Left ventricle myocardium superior (tissue), 1 donor: Measurements from ENCODE around the gene OPCML. TPM values are rescaled to one million over a fixed set of nuclear protein-coding genes. Genes with fewer than 3 reads are reported as not detected.

Source experiments
- ATAC-seq: fragments of 200-7000 bp; cut with Tn5 transposase; one replicate; pipeline ENCODE4 v1.9.1; 2020; ENCODE audit warnings: mild to moderate bottlenecking, moderate library complexity
- DNase-seq: peaks from one replicate; pipeline ENCODE4 v3.0.0-alpha.2; 2020
- intact Hi-C: fragments of 100-400 bp; cut with micrococcal nuclease; formaldehyde crosslinking; loops from one replicate; pipeline ENCODE4 v1.11.0; 2022
- total RNA-seq: library from RNA; stranded (reverse); fragmentation: NEBNext Ultra II Directional; extraction: Animal tissue kit (Norgen Biotek cat#: 25700); gene quantifications from one replicate; pipeline ENCODE4 v1.2.1, GENCODE V29; 2021
- donor health status: DM: no; HTN: yes; CAD: no; lungs with severe emphysema.

The OPCML gene
- total RNA-seq, 1 donor from 2014 or later, result 0.37 TPM

DNA sequence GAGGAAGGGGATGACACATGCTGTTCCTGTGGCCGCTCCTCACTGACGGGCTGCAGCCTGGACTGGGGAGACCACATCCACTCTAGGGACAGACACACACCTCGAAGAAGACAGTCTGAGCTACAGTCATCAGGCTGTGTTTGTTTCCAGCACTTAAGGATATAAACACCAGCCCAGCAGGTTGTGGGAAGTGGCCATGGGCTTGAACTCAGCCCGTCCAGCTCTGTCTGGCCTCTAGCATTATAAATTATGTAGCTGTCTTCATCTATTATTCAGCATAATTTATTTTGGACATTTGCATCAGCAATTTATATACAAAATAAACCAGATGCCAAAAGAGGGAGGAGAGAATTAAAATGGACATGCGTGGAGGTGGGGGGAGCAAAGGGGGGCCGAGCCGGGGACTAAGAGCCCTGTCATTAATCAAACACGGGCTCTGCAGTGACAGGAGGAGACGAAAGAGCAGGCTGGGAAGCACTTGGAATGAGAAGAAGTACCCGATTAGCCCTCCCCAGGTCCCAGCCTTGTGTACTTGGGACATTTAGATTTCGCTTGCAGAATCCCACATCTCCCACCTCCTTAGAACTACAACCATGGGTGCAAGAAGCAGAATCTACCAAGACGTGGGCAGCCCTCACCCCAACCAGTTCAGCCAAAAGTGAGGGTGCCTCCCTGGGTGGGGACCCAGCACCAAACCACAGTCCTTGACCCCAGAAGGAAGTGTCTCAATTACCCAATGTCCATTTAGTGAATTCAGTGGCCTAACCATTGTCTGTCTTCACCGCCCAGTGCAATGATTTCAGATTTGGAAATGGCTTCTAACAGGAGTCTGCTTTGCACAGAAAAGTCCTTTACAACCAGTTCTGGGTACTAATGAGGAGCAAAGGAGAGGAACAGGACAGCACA, 309.6 kb downstream of the OPCML start:
- DNase-seq (no peak), ATAC-seq (no peak)
- intact Hi-C loops, result no loop called here

DNA sequence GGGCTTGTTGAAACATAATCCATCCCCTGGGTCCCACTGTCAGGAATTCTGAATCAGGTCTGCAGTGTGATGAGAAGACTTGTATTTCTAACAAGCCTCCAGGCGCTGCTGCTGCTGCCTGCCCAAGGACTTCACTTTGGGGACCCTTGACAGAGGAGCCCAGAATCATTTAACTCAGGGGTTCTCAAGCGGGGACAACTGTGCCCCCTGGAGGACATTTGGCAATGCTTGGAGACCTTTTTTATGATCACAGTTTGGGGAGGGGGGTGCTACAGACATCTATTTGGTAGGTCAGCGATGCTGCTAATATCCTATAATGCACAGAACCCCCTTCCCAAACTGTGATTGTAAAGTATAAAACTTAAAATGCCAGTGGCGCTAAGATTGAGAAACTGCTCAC, 312.8 kb downstream of the OPCML start:
- DNase-seq (no peak), ATAC-seq (no peak)
- intact Hi-C loops, result no loop called here

DNA sequence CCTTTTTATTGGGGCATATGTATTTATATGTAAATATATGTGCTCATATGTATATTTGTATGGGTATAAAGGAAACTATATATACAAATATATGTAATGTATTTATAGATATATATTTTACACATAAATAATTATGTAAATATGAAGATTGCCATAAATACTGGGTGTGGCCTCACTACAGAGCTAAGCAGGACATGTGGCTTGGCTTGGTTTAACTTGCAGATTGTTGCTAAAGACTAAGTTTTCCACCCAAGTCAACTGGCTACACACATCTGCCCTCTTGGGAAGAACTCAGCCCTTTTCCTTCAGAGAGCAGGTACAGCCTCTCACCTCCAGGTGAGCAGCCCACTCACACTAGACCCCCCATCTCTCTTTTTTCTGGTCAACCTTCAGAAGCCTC, 315.5 kb downstream of the OPCML start:
- DNase-seq (no peak), ATAC-seq (no peak)
- intact Hi-C loops, result no loop called here

DNA sequence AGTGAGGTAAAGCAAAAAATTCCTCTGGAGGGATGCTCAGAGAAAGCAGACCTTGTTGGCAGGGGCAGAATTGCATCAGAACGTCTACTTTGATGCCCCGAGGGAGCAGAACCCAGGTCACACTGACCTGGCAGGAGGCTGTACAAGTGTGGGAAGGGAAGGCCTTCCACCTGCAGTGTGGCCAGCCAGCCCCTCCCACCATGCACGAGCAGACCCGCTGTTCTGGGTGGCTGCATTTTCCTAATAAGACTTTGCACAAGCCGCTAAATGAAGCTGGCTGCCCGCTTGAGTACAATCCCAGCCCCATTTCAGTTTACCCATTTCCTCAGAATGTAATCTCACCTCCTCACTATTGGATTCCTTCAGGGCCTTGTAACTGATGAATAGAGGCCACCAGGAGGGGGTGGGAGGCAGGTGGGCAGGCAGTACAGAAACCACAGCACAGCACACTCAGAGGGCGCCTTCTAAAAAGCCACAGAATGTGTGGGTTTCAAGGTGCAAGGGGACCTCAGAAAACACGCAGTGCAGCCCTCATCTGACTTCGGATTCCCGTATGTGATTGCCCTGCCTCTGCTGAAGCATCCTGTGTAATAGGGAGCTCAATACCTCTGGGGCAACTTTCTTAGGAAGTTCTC, 316.6 kb downstream of the OPCML start:
- DNase-seq (no peak), ATAC-seq (no peak)
- intact Hi-C loops, result no loop called here

DNA sequence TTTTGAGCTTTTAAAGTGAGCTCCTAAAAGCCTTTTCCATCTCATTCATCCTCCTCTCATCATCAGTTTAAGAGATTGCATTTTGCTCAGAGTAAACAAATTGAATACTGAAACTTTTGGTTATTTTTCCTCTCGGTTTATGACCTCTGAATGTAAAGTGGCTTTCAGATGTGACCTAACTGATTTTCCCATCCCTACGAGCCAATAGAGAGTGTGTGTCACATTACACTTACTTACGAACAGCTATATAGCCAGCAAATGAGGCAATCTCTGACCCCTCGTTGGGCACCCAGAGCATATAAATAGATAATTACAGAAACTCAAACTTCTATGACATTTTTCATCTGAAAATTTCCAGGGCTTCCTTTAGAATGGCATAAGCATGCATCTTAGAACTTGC, 317.7 kb downstream of the OPCML start:
- intact Hi-C loops, result no loop called here
- no peak for ATAC-seq
- DNase-seq, result no peak

DNA sequence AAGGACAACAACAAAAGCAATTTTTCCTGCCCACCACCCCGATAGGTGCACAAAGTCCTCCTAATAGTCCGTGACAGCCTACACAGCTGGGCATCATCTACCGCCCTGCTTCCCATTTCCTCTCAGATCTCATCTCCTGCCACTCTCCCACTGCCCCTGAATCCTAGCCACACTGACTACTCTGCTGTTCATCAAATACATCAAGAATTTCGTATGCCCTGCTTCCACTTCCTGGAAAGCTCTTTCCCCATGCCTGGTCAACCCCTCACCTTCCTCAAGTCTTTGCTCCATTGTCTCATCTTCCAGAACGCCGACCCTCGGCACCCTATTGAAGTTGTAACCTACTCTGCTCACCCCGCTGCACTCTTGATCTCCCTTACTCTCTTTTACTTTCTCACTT, 320.1 kb downstream of the OPCML start:
- no peak for ATAC-seq
- no peak for DNase-seq
- intact Hi-C loops, result no loop called here

DNA sequence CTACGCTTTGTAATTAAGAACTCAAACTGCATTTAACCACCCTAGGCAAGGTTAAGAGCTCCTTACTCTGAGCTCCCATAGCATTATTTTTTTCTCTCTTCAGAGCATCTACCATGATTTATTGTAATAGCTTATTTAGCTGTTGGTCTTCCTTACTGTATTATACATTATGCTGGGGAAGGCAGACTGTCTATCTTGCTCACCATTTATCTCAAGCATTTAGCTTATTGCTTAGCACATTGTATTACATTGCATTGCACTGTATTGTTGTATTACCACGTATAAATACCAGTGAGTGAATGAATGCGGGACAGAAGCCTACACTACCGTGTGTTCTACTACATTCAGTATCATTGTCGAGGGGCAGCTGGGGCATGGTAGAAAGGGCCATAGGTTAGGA, 324.3 kb downstream of the OPCML start:
- ATAC-seq, result no peak
- intact Hi-C loops, result no loop called here
- no peak for DNase-seq

DNA sequence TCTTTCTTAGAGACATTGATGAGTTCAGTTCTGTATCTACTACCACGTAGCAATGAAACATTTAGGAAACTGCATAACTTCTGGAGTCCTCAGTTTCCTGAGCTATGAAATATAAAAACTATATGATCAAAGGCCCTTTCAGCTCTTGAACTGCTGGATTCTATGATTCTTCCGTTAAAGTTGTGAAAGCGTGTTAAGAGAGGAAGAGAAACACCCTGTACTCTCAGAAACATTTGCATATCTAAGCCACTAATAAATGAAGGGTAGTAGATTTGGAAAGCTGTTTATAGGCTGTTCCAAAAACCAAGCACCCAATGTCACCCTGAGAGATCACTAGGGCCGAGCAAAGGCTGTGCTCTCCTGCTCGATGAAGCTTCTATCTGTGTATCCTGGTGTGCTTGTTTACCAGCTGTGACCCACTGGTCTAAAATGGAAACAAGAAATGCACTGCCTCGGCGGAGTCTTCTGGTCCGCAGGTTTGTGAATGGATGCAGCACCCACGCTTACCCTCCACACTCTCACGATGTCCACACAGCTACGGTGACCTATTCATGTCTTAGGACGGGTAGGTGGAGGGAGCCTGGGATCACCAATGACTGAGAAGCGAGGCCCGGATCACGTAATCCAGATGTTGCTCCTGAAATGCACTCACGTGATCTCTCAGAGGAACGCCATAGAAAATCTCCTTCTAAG, 325.8 kb downstream of the OPCML start:
- DNase-seq (no peak), ATAC-seq (no peak)
- intact Hi-C loops, result no loop called here

DNA sequence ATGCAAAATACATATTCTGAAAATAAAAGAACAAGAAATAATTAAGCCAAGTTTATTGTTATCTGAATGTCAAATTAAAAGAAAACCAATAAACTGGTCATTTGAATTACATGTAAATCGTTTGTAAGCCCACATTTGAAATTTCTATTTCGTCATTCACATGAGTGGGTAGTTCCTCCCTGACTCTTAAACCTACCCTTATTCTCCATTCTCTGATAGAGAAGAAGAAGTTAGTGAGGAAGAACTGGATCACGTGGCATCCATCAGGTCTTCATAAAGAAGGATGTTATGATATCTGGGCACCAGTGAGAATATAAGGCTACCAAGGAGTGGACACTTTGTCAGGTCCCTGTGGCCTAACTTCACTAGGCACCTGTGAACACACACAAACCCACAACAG, 328.1 kb downstream of the OPCML start:
- DNase-seq, result no peak
- ATAC-seq, result no peak
- intact Hi-C loops, result no loop called here

DNA sequence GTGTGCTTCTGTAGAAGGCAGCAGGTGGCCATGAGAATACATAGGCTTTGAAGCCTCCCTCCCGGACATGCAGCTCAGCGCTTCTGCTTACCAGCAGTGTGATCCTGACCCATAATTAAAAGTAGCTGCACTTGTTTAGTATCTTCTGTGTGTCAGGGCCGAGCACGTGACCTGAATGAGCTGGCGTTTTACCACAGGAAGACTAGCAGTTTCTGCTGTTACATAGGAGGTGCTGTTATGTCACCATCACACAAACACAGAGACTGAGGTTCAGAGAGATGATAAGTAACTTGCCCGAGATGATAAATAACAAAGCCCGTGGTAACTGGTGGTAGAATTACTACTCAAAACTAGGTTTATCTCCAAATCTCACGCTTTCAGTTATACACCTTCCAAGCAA, 329.5 kb downstream of the OPCML start:
- no peak for ATAC-seq
- intact Hi-C loops, result no loop called here
- DNase-seq, result no peak

DNA sequence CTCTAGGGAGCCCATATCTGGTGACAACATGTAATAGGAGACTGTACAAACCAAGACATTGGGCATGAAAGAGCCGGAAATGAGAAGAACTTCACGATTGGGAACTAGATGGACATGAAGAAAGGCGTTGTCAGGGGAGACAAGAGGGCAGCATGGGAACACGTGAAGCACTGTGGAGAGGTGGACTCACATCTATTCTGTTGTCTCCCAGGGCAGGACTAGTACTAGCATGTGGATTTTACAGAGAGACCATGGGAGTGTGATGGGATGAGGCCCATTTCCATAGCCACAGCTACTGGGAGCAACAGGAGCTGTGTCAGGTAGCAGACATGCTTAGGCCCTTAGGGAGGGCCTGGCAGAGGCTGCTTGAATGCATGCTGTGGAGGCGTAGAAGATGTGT, 333.9 kb downstream of the OPCML start:
- intact Hi-C loops, result no loop called here
- no peak for ATAC-seq
- DNase-seq, result no peak

DNA sequence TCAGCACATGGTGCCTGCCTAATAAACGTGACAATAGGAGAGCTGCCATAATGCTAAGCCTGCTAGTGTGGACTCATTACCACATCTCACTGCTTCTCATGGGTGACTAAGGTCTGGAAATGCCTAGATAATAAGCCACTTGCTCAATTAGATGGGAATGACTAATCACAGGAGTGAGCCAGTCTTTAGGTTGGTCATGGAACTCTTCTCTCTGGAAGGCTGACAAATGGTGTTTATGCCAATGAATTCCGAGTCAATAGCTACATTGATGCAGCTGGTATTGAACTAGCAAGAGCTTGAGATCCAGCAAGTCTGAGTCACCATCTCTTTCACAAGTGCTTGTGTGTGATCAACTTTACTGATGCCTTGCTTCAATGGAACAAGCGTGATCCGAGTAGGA, 334.9 kb downstream of the OPCML start:
- no peak for DNase-seq
- intact Hi-C loops, result no loop called here
- no peak for ATAC-seq

DNA sequence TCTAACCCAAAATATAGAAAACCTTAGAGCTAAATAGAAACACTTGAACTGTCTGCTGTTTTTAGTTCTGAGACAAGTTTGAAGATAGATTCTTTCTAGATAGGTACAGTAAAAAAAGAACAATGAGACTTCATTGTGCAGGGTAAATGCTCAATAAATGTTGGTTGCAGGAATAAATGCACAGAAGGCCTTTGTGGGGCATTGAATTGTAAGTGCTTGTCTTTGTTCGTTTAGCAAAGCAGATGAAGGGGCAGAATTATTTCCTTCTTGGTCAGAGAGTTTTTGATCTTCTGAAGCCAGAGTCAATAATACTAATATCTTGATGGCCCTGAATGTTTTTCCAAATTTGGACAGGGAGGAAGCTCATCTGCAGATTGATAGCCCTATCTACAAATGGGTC, 340.4 kb downstream of the OPCML start:
- ATAC-seq, result no peak
- no peak for DNase-seq
- intact Hi-C loops, result no loop called here

DNA sequence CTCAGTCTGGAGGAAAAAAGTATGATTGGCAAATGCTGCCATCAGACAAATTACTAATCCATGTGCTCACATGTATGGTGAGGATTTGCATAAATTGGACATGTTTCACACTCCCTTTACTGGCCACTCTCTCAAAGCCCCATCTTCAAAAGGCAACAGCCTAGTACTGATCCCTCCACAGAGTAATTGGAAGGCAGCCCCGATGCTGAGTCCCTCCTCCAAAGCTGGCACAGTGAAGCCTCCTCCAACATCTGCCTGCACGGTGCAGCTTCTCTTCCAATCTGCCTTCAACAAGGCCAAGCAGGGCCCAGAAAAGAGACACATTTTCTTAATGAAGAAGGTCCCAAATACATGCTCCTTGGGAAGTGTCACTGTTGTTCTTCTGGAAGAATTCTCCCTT, 350.6 kb downstream of the OPCML start:
- no peak for DNase-seq
- intact Hi-C loops, result no loop called here
- no peak for ATAC-seq

DNA sequence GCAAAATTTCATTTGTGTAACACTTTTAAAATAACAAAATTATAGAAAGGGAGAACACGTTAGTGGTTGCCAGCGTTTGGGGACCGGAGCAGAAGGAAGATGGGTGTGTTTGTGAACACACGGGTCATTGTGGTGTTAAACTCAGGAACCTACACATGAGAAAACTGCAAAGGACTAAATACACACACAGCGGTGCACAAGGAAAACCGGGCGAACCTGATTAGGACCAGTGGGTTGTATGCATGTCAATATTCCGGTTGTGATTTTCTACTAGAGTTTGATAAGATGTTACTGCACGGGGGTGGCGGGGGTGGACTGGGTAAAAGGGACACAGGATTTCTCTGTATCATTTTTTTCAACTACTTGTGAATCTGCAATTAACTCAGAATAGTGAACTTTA, 351.2 kb downstream of the OPCML start:
- DNase-seq (no peak), ATAC-seq (no peak)
- intact Hi-C loops, result no loop called here

DNA sequence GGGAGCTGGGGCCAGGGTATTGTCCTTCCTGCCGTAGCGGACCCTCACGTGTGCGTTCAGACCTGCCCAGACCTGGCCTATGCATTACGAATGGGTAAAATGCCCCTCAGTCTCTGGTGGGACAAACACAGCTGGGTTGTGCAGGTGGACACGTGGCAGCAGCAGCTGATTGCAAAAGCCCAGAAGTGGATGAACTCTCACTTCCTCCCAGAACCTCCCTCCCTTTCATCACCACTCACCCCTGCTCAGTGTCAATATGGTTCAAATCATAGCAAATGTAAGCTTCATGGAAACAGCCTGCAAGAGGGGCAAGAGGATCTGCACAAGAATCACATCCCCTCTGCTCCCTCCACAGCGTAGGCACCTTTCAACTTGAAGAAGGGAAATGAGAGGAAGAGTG, 352.1 kb downstream of the OPCML start:
- intact Hi-C loops, result no loop called here
- no peak for ATAC-seq

DNA sequence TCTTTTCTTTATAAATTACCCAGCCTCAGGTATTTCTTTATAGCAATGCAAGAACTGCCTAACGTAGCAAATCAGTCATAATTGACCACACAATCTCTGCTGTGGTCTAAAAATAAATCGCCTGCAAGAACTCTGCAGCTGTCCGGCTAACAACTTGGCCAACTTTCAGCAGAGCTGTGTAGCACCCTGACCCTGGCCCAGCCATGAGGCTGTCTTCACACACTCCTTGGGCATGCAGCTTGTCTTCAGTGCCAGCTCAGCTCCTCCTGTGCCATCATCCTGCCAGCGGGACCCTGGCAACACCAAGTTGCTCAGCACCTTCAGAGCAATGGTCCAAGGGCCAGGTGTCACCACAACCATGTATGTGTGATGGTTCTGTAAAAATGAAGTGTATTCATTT, 355.6 kb downstream of the OPCML start:
- ATAC-seq, result peak; percentile 80
- intact Hi-C loops, result no loop called here
- no peak for DNase-seq

More for the DNA sequence above, 352.1 kb downstream of the OPCML start:
- DNase-seq, result no peak

DNA sequence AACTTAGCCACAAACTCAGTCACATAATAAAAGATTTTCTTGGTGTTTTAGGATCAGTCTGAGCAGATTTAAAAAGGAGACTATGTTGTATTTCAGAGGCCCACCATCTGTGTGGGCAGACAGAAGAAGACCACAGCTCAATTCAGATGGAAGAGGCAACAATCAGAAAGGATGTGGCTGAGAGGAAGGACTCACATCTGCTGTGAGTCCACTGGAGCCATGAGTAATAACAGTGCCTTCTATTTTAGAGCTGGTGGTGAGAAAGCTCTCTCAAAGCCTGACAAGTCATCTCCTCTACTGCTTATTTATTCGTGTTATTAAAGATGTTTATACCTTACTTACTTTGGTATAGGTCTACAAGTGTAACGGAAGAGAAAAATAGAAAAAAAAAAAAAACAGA, 357.2 kb downstream of the OPCML start:
- intact Hi-C loops, result no loop called here
- no peak for DNase-seq

DNA sequence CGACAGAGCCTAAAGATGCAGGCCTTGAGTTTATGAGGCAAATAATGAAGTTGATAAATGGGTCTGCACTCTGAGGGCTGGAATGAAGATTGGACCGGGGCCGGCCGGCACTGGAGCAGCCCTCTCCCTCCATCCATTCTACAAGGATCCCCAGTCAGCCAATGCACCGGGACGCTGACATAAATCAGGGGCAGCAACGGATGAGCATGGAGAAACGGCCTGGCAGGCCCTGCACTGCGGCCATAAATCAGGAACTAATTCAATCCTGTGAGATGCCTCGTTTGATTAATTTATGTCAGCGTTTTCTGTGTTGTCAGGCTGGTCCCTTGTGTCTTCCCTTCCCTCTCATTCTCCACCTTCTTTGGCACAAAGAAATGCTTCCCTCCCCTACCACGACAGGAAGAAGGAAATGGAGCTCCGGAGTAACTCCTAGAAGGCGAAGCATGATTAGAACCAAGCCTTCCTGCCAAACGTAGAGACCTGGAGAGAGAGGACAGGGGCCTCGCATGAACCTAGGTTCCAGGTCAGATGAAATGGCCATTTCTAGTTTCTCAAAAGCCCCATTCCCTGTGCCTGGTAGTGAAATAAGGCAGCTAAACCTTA, 358.4 kb downstream of the OPCML start:
- DNase-seq (no peak), ATAC-seq (no peak)
- intact Hi-C loops, result no loop called here

More for the DNA sequence above, 357.2 kb downstream of the OPCML start:
- no peak for ATAC-seq

DNA sequence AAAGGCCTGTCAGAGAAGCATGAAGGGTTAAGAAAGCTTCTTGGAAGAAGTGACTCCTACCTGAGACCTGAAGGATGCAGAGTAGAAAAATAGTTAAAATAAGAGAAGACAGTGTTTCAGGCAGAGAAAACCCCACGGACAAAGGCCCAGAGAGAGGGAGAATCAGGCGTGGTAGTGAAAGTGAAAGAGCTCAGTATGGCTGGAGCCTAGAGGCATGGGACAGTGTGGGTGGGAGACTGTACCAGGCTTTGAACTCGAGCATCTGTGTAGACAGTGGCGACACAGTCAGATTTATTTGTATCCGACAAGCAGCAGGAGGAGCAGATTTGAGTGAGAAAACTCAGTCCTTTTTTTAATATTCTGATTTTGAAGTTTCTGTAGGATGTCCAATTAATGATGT, 360.0 kb downstream of the OPCML start:
- no peak for DNase-seq
- no peak for ATAC-seq
- intact Hi-C loops, result no loop called here
